ENCODE results near the gene TAF4.

Gene TAF4

DNA sequence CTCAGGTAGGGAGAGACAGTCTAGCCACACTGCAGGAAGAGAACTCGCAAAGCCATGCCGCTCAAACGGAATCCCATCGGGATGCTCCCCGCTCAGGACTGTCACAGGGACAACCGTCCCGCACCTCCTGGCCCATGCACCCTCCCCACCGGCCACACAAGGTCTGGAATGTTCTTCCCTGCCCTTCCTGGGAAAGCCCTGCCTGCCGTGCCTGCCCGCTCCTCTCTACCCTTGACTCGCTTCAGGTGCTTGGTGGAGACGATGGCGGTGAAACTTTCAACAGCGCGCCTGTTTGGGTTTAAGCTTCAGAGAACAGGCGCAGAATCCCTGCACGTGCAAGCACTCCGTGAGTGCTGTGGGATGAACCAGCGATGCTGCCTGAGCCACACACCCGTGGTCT, 20.6 kb downstream of the TAF4 start:
- DNase-seq (ENCODE audit: low read depth in 3 of 3, low spot score in 1 of 3), result no peak

GRCh38 chr20:62044631-62045030, 21.1 kb downstream of the TAF4 start:
- no peak for DNase-seq (ENCODE audit: low read depth in 3 of 3, low spot score in 1 of 3)

DNA sequence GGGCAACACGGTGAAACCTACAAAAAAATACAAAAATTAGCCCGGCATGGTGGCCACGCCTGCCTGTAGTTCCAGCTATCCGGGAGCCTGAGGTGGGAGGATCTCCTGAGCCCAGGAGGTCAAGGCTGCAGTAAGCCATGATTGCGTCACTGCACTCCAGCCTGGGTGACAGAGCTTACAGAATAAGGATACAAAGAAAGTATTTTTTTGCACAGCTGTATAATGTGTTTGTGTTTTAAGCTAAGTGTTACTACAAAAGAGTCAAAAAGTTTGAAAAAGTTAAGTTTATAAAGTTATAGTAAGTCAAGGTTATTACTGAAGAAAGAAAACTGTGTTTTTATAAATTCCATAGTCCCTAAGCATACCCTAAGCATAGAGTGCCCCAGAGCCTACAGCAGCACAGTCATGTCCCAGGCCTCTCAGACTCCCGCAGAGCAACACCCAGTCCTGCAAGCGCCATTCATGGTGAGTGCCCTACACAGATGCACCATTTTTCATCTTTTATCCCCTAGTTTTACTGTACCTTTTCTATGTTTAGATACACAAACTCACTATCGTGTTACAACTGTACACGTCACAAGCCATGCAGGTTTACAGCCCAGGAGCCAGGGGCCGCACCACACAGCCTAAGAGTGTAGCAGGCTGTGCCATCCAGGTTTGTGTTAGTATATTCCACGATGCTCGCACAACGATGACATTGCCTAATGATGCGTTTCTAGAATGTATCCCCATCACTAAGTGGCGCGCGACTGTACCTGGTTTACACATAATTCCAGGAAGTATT, 22.4 kb downstream of the TAF4 start:
- DNase-seq (ENCODE audit: low read depth in 3 of 3, low spot score in 1 of 3), result no peak

GRCh38 chr20:62042025-62042820, 23.5 kb downstream of the TAF4 start:
- no peak for DNase-seq (ENCODE audit: low read depth in 3 of 3, low spot score in 1 of 3)

DNA sequence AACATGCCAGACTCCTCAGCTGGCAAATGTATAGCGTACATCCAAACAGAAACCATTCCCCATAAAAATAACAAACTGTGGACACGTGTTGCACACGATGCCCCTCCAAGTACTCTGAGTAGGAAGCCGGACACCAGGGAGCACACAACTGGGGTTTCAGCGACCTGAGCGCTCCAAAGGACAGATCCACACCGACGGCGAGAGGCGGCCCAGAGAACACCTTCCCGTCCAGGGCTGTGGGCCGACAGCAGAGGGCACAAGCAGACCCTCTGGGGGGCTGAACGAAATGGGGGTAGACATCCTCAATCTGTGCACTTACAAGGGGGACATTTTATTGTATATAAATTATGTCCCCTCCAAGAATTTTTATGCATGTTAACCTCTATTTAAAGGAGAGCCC, 24.7 kb downstream of the TAF4 start:
- no peak for DNase-seq (ENCODE audit: low read depth in 3 of 3, low spot score in 1 of 3)

- no peak for DNase-seq (ENCODE audit: low read depth in 3 of 3, low spot score in 1 of 3)
Observed at GRCh38 chr20:62040381-62040922, 25.2 kb downstream of the TAF4 start.

- no peak for DNase-seq (ENCODE audit: low read depth in 3 of 3, low spot score in 1 of 3)
Observed at GRCh38 chr20:62039738-62040137, 25.9 kb downstream of the TAF4 start.

DNA sequence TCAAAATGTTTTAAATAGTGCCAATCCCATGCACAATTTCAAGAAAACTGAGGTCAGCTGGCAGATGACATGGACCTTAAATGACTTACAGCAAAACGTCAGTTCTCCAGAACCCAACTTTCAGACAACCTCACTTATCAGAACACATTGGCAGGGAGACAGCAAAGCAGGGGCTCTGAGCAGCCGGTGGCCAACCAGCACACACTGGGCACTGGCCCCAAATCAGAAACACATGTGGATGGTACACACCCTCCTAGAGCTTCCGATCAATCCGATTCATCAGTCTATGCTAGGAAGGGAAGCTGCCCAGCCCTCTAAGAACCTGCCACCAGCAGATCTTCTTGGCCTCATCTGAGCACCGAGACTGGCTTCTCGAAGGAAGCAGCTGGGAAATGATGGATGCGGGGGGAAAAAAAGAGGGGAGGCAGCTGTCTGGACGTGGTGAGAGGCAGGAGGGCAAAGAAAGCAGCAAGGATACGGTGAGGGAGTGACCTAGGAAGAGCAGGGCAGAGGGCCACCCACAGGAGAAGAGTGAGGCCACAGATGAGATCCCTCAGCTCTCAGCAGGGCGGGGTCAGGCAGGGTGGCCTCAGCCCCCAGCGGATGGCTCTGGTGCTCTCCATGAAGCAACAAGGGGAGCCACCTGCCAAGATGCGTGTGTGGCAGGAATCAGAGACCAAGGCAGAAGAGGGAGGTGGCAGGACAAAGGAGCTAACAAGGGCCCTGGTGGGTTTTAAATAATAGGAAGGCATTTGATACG, 32.9 kb downstream of the TAF4 start:
- no peak for DNase-seq (ENCODE audit: low read depth in 3 of 3, low spot score in 1 of 3)

GRCh38 chr20:62031462-62032092, 34.1 kb downstream of the TAF4 start:
- DNase-seq (ENCODE audit: low read depth in 3 of 3, low spot score in 1 of 3), result no peak

GRCh38 chr20:62030834-62031434, 34.7 kb downstream of the TAF4 start:
- DNase-seq (ENCODE audit: low read depth in 3 of 3, low spot score in 1 of 3), result peak in 1 of 3 donors; percentile 4

- DNase-seq (ENCODE audit: low read depth in 3 of 3, low spot score in 1 of 3), result no peak
Observed at GRCh38 chr20:62030357-62030756, 35.3 kb downstream of the TAF4 start.

GRCh38 chr20:62029949-62030348, 35.7 kb downstream of the TAF4 start:
- no peak for DNase-seq (ENCODE audit: low read depth in 3 of 3, low spot score in 1 of 3)

GRCh38 chr20:62029296-62029695, 36.4 kb downstream of the TAF4 start:
- DNase-seq (ENCODE audit: low read depth in 3 of 3, low spot score in 1 of 3), result no peak

DNA sequence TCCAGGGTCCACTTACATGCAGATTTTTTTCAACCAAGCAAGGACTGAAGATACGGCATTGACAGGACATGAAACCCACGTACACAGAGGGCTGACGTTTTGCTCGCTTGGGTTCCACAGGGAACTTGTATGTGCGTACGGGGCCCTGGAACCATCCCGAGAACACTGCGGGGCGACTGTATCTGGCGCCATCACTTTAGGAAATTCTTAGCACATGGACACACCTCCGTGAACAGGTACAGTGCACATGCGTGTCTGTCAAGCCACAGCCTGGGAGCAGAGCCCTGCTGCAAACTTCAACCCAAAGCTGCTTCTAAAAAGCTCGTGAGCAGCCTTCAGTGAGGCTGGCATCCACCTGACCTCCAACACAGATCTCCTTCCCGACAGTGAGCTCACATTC, 37.3 kb downstream of the TAF4 start:
- DNase-seq (ENCODE audit: low read depth in 3 of 3, low spot score in 1 of 3), result no peak

DNA sequence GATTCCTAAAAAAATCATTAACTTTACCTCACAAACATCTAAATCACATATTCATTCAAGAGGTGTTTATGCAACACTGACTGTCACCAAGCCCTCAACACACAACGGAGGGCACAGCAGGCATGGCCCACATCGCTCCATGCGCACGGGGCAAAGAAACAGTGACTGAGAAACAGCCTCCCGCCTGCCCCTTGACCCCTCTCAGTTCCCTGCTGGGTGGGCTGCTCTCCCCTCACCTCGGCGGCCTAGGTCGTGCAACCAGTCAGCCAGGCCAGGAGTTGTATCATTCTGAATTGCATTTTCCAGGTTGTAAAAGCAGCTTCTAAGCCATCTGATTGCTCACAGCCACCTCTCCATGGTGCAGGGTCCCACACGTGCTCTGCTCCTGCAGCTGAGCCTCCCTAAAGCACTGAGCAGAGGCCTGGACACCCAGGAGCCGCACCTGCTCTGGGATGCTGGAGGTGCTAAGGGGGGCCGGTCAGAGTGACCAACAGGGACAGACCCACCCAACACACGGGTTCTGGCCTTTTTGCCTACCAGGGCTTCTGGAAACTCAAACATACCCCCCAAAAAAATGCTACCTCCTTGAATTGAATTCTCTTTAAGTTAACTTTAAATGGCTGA, 37.9 kb downstream of the TAF4 start:
- no peak for DNase-seq (ENCODE audit: low read depth in 3 of 3, low spot score in 1 of 3)

GRCh38 chr20:62027116-62027515, 38.6 kb downstream of the TAF4 start:
- no peak for DNase-seq (ENCODE audit: low read depth in 3 of 3, low spot score in 1 of 3)

- no peak for DNase-seq (ENCODE audit: low read depth in 3 of 3, low spot score in 1 of 3)
Observed at GRCh38 chr20:62026564-62026856, 39.2 kb downstream of the TAF4 start.

GRCh38 chr20:62025832-62026563, 39.7 kb downstream of the TAF4 start:
- no peak for DNase-seq (ENCODE audit: low read depth in 3 of 3, low spot score in 1 of 3)

GRCh38 chr20:62025394-62025793, 40.3 kb downstream of the TAF4 start:
- DNase-seq (ENCODE audit: low read depth in 3 of 3, low spot score in 1 of 3), result no peak

DNA sequence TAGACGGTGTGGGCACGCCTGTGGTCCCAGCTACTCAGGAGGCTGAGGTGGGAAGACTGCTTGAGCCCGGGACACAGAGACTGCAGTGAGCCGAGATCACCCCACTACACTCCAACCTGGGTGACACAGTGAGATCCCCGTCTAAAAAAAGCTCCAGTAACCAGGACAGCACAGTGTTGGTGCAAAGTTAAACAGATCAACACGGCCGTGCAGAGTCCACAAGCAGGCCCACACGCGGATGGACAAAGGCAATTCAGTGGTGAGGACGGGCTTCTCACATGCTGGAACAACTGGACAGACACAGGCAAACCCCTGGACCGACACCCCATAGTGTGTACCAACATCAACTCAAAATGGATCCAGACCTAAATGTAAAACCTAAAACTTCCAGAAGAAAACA, 41.7 kb downstream of the TAF4 start:
- no peak for DNase-seq (ENCODE audit: low read depth in 3 of 3, low spot score in 1 of 3)

Data from stimulated activated CD4-positive, alpha-beta T cell treated with anti-CD3 and anti-CD28 coated beads, TNF-alpha, amount 100 ng/mL, for 1 hour (primary cell).